Epithelial cell of proximal tubule (primary cell): ENCODE results near the gene LRRC2. TPM values are rescaled to one million over a fixed set of nuclear protein-coding genes. Genes with fewer than 3 reads are reported as not detected.
"Not testable (repeated sequence)": the region's sequence is repeated elsewhere in the genome, so short reads cannot be mapped to it uniquely, and the experiment has no call there.

Experiments used
- DNase-seq: peaks from one replicate; pipeline ENCODE4 v3.0.0-alpha.2; 2011; ENCODE audit warnings: low read depth
- H3K4me3 ChIP-seq: 2 replicates; pipeline ENCODE4 v1.5.1; 2011; ENCODE audit warnings: low read depth, mild to moderate bottlenecking, low read length
- CTCF ChIP-seq: conservative IDR thresholded peaks from 2 replicates; pipeline ENCODE4 v1.5.1; 2012; ENCODE audit warnings: low read depth, mild to moderate bottlenecking, low read length
- total RNA-seq: library from RNA; depleted of rRNA; stranded (reverse); fragments of >200 nt; gene quantifications from 2 replicates; pipeline ENCODE4 v1.2.3, GENCODE V29; 2015

Gene LRRC2
- total RNA-seq, 1 donor from 2014 or later, result not detected

DNA sequence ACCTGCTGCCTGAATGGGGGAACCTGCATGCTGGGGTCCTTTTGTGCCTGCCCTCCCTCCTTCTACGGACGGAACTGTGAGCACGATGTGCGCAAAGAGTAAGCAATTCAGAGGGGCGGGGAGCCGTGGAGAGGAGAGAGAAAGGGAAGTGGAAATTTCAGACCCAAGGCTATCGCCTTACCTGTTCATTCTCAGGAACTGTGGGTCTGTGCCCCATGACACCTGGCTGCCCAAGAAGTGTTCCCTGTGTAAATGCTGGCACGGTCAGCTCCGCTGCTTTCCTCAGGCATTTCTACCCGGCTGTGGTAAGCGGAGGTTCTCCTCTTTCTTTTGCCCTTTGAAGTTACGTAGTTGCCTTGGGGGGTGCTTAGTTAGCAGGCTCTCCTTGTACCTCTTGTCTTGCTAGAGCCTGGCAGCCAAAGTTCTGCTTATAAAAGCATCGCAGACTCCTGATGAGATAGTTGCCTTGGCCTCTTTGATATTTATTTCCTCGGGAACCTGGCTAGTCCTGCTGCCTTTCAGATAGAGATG, 13.7 kb upstream of the LRRC2 start:
- TF ChIP-seq CTCF, result no peak
- DNase-seq, result no peak
- H3K4me3 ChIP-seq, result no peak overlapping the region

- no peak for DNase-seq
- H3K4me3 ChIP-seq, result no peak overlapping the region
- TF ChIP-seq CTCF, result no peak
Measured at GRCh38 chr3:46578973-46579755, 13.1 kb upstream of the LRRC2 start.

DNA sequence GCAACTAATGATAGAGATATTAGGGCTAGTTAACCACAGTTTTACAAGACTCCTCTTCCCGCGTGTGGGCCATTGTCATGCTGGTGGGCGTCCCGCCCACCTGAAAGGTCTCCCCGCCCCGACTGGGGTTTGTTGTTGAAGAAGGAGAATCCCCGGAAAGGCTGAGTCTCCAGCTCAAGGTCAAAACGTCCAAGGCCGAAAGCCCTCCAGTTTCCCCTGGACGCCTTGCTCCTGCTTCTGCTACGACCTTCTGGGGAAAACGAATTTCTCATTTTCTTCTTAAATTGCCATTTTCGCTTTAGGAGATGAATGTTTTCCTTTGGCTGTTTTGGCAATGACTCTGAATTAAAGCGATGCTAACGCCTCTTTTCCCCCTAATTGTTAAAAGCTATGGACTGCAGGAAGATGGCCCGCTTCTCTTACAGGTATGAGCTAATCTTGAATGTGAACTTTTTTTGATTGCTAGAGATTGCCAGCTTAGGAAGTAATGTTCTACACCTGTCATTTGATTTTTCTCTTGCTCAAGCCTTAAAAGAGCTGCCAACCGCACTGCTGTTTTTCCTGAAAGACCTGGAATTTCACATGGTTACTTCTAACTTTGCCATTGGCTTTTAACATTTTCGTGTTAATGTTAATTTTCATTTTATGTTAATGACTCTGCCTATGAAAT, 11.6 kb upstream of the LRRC2 start:
- not testable (repeated sequence) for DNase-seq, H3K4me3 ChIP-seq

GRCh38 chr3:46576879-46577278, 10.8 kb upstream of the LRRC2 start:
- TF ChIP-seq CTCF, result no peak
- H3K4me3 ChIP-seq, result no peak overlapping the region
- DNase-seq, result no peak

- H3K4me3 ChIP-seq, result no peak overlapping the region
- no peak for TF ChIP-seq CTCF
- DNase-seq, result no peak
Measured at GRCh38 chr3:46576386-46576785, 10.3 kb upstream of the LRRC2 start.

GRCh38 chr3:46575577-46576222, 9.6 kb upstream of the LRRC2 start:
- DNase-seq, result no peak
- no peak for TF ChIP-seq CTCF
- H3K4me3 ChIP-seq, result no peak overlapping the region

DNA sequence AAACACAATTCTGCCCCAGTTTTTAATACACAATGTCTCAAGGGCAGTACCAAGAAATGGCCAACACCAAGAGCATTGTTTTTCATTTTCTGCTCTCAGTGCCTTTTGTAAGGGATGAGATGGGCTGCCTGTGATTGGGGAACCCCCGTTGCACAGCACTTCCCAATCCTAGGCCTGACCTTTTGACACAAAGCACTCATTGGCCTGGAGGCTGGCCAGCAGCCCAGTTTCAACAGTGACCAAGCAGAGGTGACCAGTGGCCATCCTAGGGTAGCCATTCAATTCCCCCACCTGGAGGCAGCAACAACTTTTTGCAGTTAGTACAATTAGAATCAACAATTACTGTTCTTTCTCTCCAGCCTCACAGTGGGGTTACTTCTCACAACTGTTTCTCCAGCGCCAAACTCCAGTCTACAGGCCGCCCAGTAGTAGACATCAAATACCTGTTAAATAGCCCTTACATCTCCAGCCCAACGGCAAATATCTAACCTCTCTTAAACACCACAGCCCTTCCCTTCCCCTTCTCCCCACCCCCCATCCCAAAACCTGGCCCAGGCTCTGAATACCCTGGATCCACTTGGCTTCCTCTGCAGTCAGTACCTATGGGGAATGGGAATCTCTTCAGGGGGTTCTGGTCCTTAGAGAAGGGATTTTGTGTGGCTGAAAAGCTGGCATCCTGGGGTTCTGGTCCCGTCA, 8.9 kb upstream of the LRRC2 start:
- H3K4me3 ChIP-seq, result no peak overlapping the region
- no peak for DNase-seq
- no peak for TF ChIP-seq CTCF
